ENCODE data around the gene IZUMO4. TPM values are rescaled to one million over a fixed set of nuclear protein-coding genes. Genes with fewer than 3 reads are reported as not detected.

IZUMO4 gene
- total RNA-seq, 1 experiment from 2014 or later, result 1.5 TPM

DNA sequence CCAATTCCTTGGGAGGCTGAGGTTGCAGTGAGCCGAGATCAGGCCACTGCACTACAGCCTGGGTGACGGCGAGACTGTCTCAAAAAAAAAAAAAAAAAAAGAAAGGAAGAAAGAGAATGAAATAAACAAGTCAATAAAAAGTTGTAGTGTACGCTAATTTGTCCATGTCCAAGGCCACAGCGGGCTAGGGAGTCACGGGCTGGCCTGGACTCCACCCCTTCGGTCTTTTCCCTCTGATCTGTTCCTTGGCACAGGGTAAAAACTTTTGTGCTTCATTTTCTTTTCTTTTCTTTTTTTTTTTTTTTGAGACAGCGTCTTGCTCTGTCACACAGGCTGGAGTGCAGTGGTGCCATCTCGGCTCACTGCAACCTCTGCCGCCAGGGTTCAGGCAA lies 26.3 kb upstream of the IZUMO4 start:
- H3K4me2 ChIP-seq, result no peak overlapping the region
- H3K36me3 ChIP-seq (ENCODE audit: low read depth), result no peaks in the 10 kb centered on the region
- ChIA-PET CTCF (no interaction called here), POLR2A (ENCODE audit: unreplicated experiment) (interaction anchor here (0.6 kb wide), 1 partner anchor 541 kb away, joined by 5 read pairs; no protein-coding TSS in a partner anchor)
- no peak overlapping the region for H2AFZ ChIP-seq
- H3K27ac ChIP-seq, result no peak overlapping the region
- no peaks in the 10 kb centered on the region for H3K9me2 ChIP-seq (ENCODE audit: insufficient read depth)
- TF ChIP-seq, protein P1, sequence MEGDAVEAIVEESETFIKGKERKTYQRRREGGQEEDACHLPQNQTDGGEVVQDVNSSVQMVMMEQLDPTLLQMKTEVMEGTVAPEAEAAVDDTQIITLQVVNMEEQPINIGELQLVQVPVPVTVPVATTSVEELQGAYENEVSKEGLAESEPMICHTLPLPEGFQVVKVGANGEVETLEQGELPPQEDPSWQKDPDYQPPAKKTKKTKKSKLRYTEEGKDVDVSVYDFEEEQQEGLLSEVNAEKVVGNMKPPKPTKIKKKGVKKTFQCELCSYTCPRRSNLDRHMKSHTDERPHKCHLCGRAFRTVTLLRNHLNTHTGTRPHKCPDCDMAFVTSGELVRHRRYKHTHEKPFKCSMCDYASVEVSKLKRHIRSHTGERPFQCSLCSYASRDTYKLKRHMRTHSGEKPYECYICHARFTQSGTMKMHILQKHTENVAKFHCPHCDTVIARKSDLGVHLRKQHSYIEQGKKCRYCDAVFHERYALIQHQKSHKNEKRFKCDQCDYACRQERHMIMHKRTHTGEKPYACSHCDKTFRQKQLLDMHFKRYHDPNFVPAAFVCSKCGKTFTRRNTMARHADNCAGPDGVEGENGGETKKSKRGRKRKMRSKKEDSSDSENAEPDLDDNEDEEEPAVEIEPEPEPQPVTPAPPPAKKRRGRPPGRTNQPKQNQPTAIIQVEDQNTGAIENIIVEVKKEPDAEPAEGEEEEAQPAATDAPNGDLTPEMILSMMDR (conservative IDR thresholded peaks at IDR 0.05), result no peak
- TF ChIP-seq EZH2 (IDR thresholded peaks at IDR 0.05; ENCODE audit: low read depth), result no peak
- no peaks in the 10 kb centered on the region for H4K20me1 ChIP-seq (ENCODE audit: insufficient read depth)
- no peak for DNase-seq
- H3K27me3 ChIP-seq (ENCODE audit: insufficient read depth, low read depth), result no peaks in the 10 kb centered on the region
- no peaks in the 10 kb centered on the region for H3K79me2 ChIP-seq (ENCODE audit: low read depth)
- intact Hi-C loops (cut with micrococcal nuclease; ENCODE audit: unreplicated experiment), result no loop called here
- BruUV-seq (replicated peaks), result no TSS peak
- no peaks in the 10 kb centered on the region for H3K4me1 ChIP-seq (replicated peaks; ENCODE audit: insufficient read depth)
- no peaks in the 10 kb centered on the region for H3F3A ChIP-seq (ENCODE audit: insufficient read depth, low read depth)
- no peaks in the 10 kb centered on the region for H3K9me3 ChIP-seq (ENCODE audit: insufficient read depth, low read depth)
- H3K4me3 ChIP-seq, result no peak overlapping the region

DNA sequence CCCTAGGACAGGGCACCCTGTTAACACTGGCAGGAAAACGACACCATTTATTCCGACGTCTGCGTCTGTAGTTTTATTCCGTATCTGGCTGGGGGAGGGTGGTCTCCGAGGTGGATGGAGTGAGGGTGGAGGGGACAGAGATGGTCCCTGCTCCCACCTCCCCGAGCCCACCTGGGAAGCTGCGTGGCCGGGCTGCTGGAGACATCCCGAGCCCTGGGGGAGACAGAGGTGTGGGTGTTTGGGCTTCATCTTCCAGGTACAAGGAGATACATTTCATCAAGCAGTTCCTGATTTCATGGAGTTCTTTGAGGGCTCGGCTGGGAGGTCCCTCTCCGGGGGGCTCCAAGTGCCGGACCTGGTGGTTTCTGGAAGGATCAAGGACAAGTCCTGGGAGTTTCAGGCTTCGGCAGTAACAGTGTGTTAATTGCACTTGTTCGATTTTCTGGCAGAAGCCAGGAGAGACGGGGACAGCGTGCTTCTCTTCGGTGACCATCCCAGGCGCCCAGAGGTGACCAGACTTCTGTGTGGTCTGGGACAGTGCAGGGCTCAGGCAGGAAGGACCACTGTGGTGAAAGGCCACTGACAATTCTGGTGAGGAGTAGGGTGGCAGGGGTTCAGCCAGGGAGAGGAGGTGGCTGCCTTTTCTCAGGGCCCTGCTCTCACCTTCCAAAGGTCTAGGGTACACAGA lies 25.6 kb upstream of the IZUMO4 start:
- BruUV-seq (replicated peaks), result TSS peak; percentile 8
- no peak overlapping the region for H3K27ac ChIP-seq
- ChIA-PET POLR2A (ENCODE audit: unreplicated experiment) (interaction anchor here (0.6 kb wide), 1 partner anchor 540 kb away, joined by 5 read pairs; no protein-coding TSS in a partner anchor), CTCF (no interaction called here)
- no peaks in the 10 kb centered on the region for H3F3A ChIP-seq (ENCODE audit: insufficient read depth, low read depth)
- H3K4me2 ChIP-seq, result no peak overlapping the region
- no peaks in the 10 kb centered on the region for H3K9me3 ChIP-seq (ENCODE audit: insufficient read depth, low read depth)
- H3K9me2 ChIP-seq (ENCODE audit: insufficient read depth), result no peaks in the 10 kb centered on the region
- no peaks in the 10 kb centered on the region for H3K27me3 ChIP-seq (ENCODE audit: insufficient read depth, low read depth)
- no peaks in the 10 kb centered on the region for H4K20me1 ChIP-seq (ENCODE audit: insufficient read depth)
- DNase-seq, result no peak
- H3K36me3 ChIP-seq (ENCODE audit: low read depth), result no peaks in the 10 kb centered on the region
- H3K4me1 ChIP-seq (replicated peaks; ENCODE audit: insufficient read depth), result no peaks in the 10 kb centered on the region
- H2AFZ ChIP-seq, result no peak overlapping the region
- no peaks in the 10 kb centered on the region for H3K79me2 ChIP-seq (ENCODE audit: low read depth)
- H3K4me3 ChIP-seq, result no peak overlapping the region
- intact Hi-C loops (cut with micrococcal nuclease; ENCODE audit: unreplicated experiment), result no loop called here
- TF ChIP-seq, protein P1 (conservative IDR thresholded peaks at IDR 0.05), result no peak
- no peak for TF ChIP-seq EZH2 (IDR thresholded peaks at IDR 0.05; ENCODE audit: low read depth)

DNA sequence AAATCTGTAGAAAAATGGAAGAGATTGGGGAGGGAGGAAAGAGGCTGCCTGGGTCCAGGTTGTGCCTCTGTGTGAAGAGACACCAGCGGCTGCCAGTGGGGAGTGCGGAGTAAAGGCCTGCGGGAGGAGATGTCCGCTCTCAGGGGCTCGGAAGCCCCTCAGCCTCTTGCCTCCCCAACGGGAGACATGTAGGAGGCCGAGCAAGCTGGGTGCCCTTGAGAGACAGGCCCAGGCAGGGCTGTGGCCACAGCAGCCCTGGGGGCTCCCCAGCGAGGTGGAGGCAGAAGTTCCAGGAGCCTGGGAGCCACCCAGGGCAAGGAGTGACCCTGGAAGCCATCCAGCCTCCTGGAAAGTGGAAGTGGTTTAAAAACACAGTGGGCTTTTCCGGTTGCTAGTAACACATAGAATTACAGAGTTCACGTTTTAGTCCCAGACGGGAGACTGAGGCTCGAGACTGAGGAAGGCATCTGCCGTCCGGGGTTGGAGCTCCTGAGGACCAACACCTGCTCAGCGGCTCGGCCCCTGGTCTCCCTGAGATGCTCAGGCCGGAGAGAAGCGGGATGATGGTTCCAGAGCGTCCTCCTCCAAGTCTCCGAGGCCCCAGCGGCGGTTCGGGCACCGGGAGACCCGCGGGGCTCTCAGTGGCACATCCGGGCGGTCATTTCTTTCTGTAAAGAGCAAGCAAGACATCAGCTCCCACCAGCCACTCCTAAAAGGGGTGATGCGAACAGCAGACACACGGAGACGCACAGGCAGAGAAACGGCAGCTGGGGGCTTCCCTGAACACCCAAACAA lies 23.8 kb upstream of the IZUMO4 start:
- no peak for TF ChIP-seq EZH2 (IDR thresholded peaks at IDR 0.05; ENCODE audit: low read depth)
- TF ChIP-seq, protein P1 (conservative IDR thresholded peaks at IDR 0.05), result no peak
- POLR2A ChIA-PET (ENCODE audit: unreplicated experiment), result no interaction called here
- H3K4me2 ChIP-seq, result no peak overlapping the region

More for the DNA sequence above, 23.8 kb upstream of the IZUMO4 start:
- no peaks in the 10 kb centered on the region for H3K79me2 ChIP-seq (ENCODE audit: low read depth)
- no peak for DNase-seq
- CTCF ChIA-PET, result no interaction called here
- no peaks in the 10 kb centered on the region for H3K9me2 ChIP-seq (ENCODE audit: insufficient read depth)
- H3F3A ChIP-seq (ENCODE audit: insufficient read depth, low read depth), result no peaks in the 10 kb centered on the region
- H3K27me3 ChIP-seq (ENCODE audit: insufficient read depth, low read depth), result no peaks in the 10 kb centered on the region
- no peak overlapping the region for H2AFZ ChIP-seq
- H3K4me3 ChIP-seq, result no peak overlapping the region
- H3K36me3 ChIP-seq (ENCODE audit: low read depth), result no peaks in the 10 kb centered on the region
- no peak overlapping the region for H3K27ac ChIP-seq
- intact Hi-C loops (cut with micrococcal nuclease; ENCODE audit: unreplicated experiment), result no loop called here
- H3K4me1 ChIP-seq (replicated peaks; ENCODE audit: insufficient read depth), result no peaks in the 10 kb centered on the region
- H3K9me3 ChIP-seq (ENCODE audit: insufficient read depth, low read depth), result no peaks in the 10 kb centered on the region
- no TSS peak for BruUV-seq (replicated peaks)
- H4K20me1 ChIP-seq (ENCODE audit: insufficient read depth), result no peaks in the 10 kb centered on the region

Measured in PC-9 (cell line).